Measurements from ENCODE around the gene SLC16A2.

The SLC16A2 gene

GRCh38 chrX:74421036-74421739, at the start of gene SLC16A2:
Gene SLC16A2, plus strand, starts transcription at chrX:74421493. Its CDS starts 145 bp downstream, at chrX:74421638.
- no peak for TF ChIP-seq ZNF274 (IDR thresholded peaks at IDR 0.05; ENCODE audit: low read depth, low read length)
- no peak within 1 kb of the TSS for H3K4me3 ChIP-seq (ENCODE audit: low read length)

- no peak overlapping the region for H3K4me3 ChIP-seq (ENCODE audit: low read length)
- no peak for TF ChIP-seq ZNF274 (IDR thresholded peaks at IDR 0.05; ENCODE audit: low read depth, low read length)
Observed at GRCh38 chrX:74372272-74372671, 49.0 kb upstream of the SLC16A2 start.

DNA sequence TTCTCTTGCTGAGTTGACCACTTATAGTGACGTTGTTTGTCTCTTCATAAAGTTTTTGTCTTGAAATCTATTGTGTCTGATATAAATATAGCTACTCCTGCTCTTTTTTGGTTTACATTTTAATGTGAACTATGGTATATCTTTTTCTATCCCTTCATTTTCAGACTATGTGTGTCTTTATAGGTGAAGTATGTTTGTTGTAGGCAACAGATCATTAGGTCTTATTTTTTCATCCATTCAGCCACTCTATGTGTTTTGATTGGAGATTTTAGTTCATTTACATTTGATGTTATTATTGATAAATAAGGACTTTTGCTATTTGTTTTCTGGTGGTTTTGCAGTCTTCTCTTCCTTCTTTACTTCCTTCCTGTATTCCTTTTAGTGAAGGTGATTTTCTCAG, 44.0 kb upstream of the SLC16A2 start:
- TF ChIP-seq ZNF274 (IDR thresholded peaks at IDR 0.05; ENCODE audit: low read depth, low read length): no peak
- H3K4me3 ChIP-seq (ENCODE audit: low read length): no peak overlapping the region

- no peak overlapping the region for H3K4me3 ChIP-seq (ENCODE audit: low read length)
- no peak for TF ChIP-seq ZNF274 (IDR thresholded peaks at IDR 0.05; ENCODE audit: low read depth, low read length)
Observed at GRCh38 chrX:74382613-74383012, 38.7 kb upstream of the SLC16A2 start.

DNA sequence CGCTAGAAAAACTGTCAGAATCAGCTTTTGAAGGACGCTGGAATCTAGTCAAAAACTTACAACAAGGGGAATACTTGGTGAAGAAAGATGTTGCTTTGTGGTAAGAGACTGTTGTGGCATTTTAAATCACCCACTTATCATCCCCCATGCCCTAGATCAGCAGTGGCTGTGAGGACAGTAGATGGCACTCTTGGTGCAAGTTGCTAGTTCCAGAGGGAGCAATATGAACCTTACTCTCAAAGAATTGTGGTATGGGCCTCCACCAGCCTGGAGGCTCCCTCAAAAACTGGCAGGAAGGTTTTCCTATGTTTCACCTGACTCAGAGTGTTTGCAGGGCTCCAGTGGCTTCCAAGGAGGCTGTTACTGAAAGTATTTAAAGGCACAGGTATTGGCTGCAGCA, 37.7 kb upstream of the SLC16A2 start:
- no peak for TF ChIP-seq ZNF274 (IDR thresholded peaks at IDR 0.05; ENCODE audit: low read depth, low read length)
- no peak overlapping the region for H3K4me3 ChIP-seq (ENCODE audit: low read length)

- H3K4me3 ChIP-seq (ENCODE audit: low read length): no peak overlapping the region
- no peak for TF ChIP-seq ZNF274 (IDR thresholded peaks at IDR 0.05; ENCODE audit: low read depth, low read length)
Observed at GRCh38 chrX:74389016-74389722, 32.1 kb upstream of the SLC16A2 start.

DNA sequence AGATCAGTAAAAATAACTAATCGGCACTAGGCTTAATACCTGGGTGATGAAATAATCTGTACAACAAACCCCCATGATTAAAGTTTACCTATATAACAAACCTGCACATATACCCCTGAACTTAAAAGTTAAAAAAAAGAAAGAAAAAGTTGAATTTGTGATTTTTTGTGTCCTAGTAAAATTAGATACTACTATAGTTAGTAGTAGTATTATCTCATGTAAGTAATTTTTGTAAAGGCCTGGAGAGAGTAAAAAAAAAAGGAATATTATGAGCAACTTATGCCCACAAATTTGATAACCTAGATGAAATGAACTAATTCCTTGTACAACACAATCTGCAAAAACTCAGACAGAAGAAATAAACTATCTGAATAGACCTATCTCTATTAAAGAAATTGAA, 25.7 kb upstream of the SLC16A2 start:
- no peak for TF ChIP-seq ZNF274 (IDR thresholded peaks at IDR 0.05; ENCODE audit: low read depth, low read length)
- H3K4me3 ChIP-seq (ENCODE audit: low read length): no peak overlapping the region

GRCh38 chrX:74405973-74406489, 15.3 kb upstream of the SLC16A2 start:
- TF ChIP-seq ZNF274 (IDR thresholded peaks at IDR 0.05; ENCODE audit: low read depth, low read length): no peak
- no peak overlapping the region for H3K4me3 ChIP-seq (ENCODE audit: low read length)

DNA sequence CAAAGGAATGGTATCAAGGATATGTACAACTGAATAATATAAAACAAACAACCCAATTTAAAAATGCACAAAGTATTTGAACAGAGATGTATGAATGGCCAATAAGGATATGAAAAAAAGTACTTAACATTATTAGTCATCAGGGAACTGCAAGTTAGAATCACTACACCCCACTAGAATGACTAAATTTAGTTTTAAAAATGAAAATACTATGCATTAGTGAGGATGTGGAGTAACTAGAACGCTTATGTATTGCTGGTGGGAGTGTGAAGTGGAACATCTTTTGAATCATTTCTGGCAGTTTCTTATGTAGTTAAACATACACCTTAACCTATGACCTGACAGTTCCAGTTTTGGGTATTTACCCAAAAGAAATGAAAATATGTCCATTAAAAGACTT, 13.0 kb upstream of the SLC16A2 start:
- H3K4me3 ChIP-seq (ENCODE audit: low read length): no peak overlapping the region
- no peak for TF ChIP-seq ZNF274 (IDR thresholded peaks at IDR 0.05; ENCODE audit: low read depth, low read length)

DNA sequence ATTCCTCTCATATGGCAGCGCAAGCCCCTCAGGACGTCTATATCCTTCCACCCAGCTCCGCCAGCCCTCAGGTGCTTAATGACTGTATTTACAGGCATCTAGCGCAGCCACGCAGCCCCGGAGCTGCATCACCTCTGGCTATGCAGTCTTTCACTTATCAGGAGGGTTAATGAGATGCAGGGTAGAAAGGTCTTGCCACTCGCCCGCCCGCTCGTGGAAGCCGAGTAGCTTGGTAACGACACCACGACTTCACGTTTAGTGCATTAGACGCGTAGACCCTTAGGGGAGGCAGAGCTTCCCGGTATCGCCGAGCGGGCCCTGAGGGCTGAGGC, 1.5 kb upstream of the SLC16A2 start:
- no peak for TF ChIP-seq ZNF274 (IDR thresholded peaks at IDR 0.05; ENCODE audit: low read depth, low read length)
- H3K4me3 ChIP-seq (ENCODE audit: low read length): no peak overlapping the region

DNA sequence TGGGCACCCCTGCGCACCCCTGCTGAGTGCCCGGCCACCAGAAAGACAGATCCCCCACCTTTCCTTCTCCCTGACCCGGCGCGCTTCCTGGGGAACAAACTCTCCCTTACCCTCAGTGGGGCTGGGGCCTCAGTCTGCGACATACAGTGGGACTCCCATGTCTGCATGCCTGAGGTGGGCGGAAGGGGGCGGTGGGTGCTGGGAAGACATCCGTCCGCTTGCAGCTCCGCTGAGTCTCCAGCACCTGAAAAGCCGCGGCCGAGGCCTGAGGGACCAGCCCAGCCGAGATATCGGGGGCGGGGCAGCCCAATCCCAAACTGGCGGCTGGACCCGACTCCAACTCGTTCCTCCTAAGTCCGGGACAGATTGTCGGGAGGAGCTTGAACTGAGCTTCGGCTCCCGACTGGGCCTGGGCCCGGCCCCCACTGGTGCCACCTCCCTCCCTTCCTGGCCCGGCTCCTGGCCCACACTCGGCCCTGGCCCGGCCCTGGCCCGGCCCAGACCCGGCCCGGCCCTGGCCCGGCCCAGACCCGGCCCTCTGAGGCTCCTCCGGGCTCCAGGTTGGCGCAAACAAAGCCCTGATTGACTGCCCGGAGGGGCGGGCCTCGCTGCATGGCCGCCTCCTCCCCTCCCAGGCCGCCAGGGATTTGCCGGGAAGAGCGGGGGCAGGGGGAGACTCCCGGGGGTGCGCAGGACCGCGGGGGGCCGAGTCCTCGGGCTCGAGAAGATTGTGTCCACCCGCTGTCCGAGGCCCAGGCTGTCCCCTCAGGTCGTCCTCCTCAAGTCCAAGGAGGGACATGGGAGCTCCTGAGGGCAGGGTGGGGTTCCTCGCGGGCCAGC, 877 bp upstream of the SLC16A2 start:
- no peak overlapping the region for H3K4me3 ChIP-seq (ENCODE audit: low read length)
- no peak for TF ChIP-seq ZNF274 (IDR thresholded peaks at IDR 0.05; ENCODE audit: low read depth, low read length)

- no peak overlapping the region for H3K4me3 ChIP-seq (ENCODE audit: low read length)
- no peak for TF ChIP-seq ZNF274 (IDR thresholded peaks at IDR 0.05; ENCODE audit: low read depth, low read length)
Observed at GRCh38 chrX:74421740-74422352, 553 bp downstream of the SLC16A2 start.

DNA sequence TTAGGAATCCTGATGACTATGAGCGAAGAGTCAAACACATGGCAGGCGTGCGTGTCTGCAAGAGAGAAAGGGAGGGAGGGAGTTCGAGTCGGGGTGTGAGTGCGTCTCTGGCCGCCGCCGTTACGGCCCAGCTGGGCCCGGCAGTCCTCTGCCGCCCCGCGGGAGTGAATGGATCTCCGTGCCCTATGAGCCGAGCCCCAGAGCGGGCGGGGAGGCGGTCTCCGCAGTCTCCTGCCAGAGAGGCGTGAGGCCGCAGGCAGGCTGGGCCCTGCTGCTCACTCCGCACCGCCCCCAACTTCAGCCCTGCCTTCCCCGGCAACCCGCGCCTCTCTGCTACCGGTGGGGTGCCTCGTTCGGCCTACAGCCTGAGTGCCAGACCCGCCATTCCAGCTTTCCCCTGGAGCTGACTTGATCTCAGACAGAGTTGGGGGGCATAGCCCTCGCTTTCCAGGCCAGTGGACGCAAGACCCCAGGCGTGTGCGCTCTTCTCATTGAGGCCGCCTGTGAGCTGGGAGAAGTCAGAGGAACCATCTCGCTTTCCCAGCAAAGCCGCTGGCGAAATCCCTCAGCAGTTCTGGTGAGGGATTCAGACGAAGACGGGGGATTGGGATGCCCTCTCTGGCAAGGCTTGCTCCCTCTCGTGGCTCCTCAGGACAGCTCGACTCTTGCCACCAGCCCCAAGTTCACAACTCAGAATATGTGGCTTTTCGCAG, 1.4 kb downstream of the SLC16A2 start:
- no peak overlapping the region for H3K4me3 ChIP-seq (ENCODE audit: low read length)
- no peak for TF ChIP-seq ZNF274 (IDR thresholded peaks at IDR 0.05; ENCODE audit: low read depth, low read length)

Measured in GM08714 (cell line).